Activated CD4-positive, alpha-beta T cell treated with anti-CD3 and anti-CD28 coated beads, Interleukin-2, amount 50 U/mL, for 1 hour (primary cell): Measurements from ENCODE around the gene RAB3IL1.
A peak's percentile ranks its signal among the peaks of the same experiment; 100 is the strongest.
"Not testable (repeated sequence)": the region's sequence is repeated elsewhere in the genome, so short reads cannot be mapped to it uniquely, and the experiment has no call there.

Experiments
- DNase-seq: peaks from one replicate; pipeline ENCODE4 v3.0.0-alpha.2; 2020

Gene RAB3IL1

DNA sequence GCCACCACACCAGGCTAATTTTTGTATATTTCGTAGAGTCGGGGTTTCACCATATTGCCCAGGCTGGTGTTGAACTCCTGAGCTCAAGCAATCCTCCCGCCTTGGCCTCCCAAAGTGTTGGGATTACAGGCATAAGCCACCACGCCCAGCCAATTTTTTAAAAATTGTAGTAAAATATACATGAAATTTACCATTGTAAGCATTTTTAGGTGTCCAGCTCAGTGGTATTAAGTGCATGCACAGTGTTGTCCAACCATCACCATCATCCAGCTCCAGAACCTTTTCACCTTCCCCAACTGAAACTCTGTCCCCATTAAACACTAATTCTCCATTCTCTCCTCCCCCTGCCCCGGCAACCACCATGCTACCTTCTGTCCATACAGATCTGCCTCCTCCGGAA, 34.5 kb downstream of the RAB3IL1 start:
- no peak for DNase-seq

DNA sequence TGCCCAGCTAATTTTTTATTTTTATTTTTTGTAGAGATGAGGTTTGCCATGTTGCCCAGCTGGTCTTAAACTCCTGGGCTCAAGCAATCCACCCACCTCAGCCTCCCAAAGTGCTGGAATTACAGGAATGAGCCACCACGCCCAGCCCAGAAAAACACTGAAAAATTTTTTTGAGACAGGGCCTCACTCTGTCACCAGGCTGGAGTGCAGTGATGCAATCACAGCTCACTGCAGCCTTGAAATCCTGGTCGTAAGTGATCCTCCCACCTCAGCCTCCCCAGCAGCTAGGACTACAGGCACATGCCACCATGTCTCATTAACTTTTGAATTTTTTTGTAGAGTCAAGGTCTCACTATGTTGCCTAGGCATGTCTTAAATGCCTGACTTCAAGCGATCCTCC, 35.1 kb downstream of the RAB3IL1 start:
- not testable (repeated sequence) for DNase-seq

DNA sequence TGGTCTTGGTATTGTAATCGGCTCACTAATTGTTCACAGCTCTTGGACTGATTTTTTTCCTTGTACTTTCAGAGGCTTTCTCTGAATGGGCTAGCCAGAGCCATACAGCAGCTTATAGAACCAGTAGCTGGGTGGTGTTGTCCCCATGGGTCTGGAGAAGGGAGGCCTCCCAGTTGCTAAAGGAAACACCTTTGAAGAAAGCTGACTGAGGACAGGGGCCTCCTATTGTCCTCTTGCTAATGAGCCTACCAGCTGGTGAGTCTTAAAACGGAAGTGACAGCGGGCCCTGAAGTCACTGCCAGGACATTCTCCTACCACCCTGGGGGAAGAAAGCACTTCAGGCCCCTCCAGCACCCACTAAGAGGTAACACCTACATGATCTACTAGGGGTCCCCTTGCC, 36.0 kb downstream of the RAB3IL1 start:
- no peak for DNase-seq

DNA sequence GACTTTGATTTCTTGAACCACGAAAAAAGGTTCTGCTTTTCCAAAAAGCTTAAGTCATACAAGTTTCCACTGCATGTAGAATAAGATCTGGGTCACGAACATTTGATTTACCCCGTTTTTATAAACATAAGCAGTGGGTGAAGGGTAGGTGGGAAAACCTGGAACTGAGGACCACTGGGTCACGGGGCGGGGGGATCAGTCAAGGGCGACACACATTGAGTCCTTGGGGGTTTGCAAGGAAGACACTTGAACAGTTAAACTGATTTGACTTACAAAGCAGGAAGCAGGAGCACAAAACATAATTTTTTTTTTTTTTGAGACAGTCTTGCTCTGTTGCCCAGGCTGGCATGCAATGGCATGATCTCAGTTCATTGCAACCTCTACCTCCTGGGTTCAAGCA, 36.9 kb downstream of the RAB3IL1 start:
- no peak for DNase-seq

DNA sequence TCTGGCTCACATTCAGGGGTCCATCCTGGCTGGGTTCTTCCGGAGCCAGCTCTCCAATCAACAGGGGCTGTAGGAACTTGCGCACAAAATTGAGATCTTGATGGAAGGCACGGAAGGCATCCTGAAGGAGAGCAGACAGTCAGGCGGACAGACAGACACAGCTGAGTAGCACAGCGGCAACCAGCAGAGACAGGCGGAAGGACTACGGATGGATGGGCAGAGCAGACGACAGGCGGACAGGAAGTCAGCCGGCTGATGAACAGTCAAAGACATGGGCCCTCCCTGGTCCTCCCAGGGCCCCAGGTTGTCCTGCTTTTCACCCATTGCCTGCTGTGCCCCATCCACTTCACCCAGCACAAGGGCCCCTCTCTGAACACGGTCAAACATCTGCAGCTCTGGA, 37.3 kb downstream of the RAB3IL1 start:
- no peak for DNase-seq

DNA sequence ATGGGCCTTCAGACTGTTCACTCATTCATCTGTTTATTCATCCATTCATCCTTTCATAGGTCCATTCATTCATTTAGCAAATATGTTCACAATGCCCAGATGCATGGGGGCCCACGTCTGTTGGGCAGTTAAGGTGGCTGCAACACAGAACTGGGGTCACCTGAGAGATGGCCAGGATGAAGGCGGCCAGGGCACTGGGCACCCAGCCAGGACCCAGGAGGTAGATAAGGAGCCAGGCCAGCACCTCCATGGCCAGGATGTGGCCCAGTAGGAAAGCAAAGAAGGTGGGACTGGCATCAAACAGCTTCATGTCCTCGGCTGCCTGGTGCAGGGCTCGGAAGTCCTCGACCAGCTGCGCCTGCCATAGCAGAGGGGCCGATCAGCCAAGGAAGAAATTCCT, 38.2 kb downstream of the RAB3IL1 start:
- DNase-seq = no peak

DNA sequence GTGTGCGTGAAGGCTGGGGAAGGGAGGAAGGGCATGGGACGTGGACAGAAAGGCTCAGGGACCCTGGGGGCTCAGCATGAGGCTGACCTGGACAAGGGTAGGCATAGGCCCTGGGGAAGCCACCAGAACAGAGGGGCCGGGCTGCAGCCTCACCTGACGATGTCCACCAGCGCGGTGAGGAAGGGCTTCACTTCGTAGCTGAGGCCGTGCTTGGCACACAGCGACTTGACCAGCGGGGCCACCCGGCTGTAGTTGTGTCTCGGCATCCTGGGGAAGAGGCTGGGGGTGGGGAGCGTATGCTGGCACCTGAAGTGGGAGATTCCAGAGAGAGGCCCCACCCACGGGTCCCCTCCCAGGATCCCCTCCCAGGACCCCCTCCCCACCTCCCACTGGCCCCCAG, 41.7 kb downstream of the RAB3IL1 start:
- no peak for DNase-seq

DNA sequence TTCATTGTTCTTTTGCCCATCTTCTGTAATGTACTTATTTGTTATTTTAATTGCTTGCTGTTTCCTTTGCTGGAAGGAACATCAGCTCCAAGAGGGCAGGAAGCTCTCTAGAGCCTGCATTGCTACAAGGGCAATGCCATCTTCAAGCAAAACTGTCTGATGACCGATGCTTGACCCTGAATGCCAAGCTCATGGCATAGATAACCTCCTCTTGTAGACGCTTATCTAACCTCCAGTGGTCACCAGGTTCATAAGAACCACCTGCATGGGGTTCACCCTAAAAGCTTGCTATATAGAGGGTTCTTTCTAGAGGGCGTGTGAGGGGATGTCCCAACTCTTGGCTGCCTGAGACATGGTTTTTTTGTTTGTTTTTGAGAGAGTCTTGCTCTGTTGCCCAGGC, 42.5 kb downstream of the RAB3IL1 start:
- DNase-seq = no peak

DNA sequence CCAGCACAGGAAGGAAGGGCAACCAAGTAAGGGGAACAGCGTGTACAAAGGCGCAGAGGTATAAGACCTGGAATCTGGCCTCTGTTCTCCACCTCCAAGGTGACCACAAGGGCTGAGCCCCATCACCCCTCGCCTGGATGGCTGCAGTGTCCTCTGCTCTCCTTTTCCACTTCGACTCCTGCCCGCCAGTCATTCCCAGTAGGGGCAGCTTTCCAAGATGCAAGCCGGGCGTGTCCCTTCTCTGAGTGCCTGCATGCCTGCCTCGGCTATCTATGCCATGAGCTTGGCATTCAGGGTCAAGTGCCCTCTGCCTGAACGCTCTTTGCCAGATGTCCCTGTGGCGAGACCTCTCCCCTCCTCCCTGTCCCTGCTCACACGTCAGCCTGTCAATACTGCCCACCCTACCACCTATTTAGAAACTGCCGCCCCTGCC, 43.0 kb downstream of the RAB3IL1 start:
- DNase-seq = no peak

DNA sequence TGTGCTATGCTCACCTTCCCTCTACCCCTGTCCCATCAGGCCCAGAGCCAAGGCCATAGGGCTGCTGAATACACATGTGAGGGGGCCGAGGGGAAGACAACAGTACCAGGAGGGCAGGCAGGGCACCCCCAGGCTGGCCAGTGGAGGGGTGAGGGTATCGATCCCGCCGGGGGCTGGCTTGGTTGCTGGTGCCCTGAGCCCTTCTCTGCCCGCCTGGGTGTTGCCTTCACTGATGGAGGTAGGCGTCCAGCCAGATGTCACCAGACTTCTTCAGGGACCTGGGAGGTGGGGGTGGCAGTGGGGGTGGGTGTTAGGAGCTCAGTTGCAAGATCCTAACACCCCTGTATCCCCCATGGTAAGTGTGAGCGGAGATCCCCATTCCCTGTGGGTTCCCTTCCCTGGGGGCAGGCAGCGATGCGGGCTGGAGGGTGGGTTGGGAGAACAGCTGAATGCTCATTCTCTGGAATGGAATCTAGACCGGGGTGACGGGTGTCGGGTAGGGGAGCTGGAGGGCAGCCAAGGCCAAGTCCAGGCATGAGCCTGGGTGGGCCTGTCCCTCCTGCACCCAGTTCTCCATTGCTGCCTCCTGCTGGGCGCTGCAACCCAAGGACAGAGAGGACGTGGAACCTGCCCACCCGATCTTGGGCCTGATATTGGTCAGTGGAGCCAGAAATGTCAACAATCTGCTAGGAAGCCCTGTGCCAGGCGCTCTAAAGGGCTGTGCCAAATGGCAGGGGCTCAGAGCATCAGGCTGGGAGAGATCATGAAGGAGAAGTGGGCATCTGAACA, 43.6 kb downstream of the RAB3IL1 start:
- no peak for DNase-seq

DNA sequence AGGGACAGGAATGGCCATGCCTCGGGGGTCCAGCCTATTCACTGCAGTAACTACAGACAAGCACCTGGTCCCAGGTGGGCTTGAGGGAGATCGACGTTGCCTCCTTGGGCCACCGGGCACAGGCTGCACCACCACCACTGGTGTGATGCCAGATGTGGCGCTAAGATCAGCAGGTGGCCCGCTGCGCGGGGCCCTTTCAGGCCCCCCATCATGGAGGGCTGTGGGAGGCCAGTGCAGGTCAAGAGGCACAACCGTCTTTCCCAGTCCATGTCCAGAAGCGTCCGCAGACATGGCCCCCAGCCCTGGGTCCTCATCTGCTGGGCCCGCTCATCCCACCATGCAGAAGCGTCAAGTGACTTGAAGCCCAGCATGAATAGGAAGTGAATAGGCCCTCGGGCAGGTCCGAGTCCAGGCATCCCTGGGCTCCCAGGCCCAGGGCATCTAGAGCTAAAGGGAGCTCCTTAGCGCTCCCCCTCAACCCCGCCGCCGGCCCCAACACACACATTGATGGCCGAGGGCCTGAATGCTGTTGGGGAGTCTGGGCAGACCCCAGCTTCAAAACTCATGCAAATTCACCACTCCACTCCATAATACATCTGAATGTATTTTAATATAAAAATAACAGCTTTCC, 44.3 kb downstream of the RAB3IL1 start:
- DNase-seq = no peak

DNA sequence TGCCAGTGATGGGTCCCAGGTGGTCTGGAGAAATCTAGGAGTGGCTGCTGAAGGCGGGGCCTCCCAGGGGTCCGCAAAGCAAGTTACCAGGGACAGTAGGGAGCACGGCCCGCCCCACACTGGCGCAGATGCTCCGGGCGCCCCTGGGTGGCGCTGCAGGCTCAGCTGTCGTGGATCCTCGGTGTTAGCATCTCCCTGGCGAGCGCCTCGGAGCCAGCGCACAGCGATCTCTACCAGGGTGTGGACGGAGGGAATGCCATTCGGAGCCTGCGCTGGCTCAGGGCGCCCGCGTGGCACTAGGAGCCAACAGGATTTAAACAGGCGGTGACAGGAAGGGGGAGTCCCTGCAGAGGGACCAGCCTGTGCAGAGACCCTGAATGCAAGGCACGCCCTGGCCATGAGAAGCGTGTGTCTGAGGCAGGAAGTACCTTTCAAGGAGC, 46.2 kb downstream of the RAB3IL1 start:
- peak; percentile 58 for DNase-seq

DNA sequence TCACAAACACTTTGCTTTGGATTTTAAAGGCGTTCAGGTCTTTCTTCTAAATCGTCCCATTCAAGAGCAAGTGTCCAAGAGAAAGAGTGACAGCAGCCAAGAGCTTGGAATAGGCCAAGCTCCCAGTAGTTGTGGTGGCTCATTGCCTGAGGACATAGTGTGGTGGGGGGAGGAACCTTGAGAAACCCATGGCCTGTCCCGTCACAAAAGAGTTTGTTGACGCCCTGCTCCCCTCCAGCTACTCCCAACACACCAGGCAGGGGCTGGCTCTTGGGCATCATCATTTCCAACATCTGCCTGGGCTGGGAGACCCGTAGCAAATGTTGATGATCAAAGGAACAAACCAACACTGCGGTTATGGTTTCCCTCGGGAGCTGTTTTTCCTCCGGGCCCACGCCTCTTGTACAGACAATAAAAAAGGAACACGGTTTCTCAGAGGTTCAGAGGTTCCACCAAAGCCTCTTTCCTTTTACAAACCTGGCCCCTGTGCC, 46.8 kb downstream of the RAB3IL1 start:
- no peak for DNase-seq

DNA sequence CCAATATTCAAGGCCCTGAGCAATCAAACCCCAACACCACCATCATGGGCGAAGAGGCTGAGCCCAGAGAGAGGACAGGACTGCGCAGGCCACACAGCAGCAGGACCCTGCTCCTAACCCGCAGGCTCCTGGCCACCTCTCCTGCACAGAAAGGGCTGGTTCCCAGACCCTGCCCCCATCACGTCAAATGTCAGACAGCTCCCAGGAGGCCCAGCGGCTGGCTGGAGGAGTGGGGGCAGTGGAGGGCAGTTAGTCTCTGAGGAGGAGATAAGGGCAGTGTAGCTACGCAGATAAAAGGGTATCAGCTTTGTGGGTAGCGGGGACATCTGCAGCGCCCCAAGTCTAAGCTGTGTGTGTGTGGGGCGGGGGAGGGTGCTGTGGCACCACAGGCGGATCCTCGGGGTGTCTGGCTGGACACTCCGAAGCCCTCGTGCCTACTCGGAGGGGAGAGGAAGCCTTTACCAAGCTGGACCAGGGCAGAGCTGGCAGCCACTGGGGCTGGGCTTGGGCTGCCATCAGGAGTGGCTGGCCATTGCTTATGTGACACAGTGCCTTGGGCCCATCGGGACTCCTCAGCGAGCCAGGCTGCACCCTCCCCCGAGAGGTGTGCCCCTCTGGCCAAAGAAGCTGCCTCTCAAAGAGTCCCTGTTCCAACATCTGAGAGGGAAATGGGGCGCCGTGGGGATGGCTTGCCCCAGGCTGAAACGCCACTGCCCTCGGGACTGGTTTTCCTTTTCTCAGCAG, 47.5 kb downstream of the RAB3IL1 start:
- DNase-seq = no peak

DNA sequence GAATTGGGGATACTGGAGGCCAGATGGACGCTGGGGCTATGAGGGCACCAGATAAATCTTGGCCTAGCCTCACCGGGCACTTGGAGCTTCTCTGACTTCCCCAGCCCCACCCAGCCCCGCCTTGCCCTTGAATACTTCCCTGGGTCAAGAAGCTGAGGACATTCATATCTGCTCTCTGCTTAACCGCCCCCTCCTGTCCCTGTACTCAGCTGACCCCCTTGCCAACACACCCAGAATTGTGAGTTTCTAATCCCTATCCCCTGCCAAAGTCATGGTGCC, 48.0 kb downstream of the RAB3IL1 start:
- DNase-seq = no peak

DNA sequence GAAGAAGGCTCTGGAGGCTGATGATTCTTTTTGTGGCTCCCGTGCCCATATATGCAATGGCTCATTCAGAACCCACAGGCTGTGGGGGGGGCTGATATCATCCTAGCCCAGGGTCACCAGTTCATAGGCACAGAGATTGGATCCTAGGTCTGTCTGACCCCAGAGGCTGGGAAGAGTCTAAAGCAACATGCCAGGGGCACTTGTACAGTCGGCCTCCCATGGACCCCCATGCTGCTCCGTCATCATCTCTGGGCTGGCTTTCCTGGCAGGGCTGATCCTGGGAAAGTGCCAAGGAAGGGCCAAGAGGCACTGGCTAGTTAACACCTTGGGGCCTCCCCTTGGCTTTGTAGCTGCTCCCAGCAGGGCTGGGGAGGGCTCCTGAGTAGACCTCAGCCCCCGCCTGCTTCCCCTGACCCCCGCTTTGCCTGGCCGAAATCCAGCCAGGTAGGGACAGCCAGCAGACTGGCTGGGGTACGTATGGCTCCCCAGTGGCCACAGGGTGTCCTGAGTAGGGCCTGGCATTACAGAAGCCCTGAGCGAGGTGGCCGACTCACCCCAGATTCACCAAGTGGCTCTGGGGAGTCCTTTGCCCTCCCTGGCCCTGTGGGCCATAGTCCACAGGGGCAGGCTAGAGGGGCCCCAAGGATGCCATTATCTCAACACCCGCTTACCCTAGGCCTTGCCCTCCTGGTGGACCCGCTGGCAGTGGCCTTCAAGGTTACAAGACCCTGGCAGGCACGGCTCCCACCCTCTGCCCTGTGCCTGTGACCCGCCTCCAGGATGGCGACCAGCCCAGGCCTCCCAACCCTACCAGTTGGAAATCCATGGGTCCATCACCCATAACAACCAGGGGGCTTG, 48.6 kb downstream of the RAB3IL1 start:
- no peak for DNase-seq

DNA sequence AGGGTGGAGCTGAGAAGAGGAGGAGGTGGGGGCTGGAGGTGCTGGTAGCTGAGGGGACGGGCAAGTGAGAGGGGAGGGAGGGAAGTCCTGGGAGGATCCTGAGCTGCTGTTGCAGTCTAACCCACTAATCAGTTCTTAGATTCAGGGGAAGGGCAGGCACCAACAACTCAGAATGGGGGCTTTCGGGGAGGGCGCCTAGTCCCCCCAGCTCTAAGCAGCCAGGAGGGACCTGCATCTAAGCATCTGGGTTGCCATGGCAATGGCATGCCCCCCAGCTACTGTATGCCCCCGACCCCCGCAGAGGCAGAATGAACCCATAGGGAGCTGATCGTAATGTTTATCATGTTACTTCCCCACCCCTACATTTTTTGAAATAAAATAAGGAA, 50.4 kb downstream of the RAB3IL1 start:
- DNase-seq = no peak

DNA sequence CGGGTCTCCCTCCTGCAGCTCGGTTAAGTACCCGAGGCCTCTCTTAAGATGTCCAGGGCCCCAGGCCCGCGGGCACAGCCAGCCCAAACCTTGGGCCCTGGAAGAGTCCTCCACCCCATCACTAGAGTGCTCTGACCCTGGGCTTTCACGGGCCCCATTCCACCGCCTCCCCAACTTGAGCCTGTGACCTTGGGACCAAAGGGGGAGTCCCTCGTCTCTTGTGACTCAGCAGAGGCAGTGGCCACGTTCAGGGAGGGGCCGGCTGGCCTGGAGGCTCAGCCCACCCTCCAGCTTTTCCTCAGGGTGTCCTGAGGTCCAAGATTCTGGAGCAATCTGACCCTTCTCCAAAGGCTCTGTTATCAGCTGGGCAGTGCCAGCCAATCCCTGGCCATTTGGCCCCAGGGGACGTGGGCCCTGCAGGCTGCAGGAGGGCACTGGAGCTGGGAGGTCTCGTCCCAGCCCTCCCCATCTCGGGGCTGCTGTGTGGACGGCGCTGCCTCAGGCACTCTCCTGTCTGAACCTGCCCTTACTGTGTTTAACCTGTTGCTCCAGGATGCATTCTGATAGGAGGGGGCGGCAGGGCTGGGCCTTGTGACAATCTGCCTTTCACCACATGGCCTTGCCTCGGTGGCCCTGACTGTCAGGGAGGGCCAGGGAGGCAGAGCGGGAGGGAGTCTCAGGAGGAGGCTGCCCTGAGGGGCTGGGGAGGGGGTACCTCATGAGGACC, 51.0 kb downstream of the RAB3IL1 start:
- no peak for DNase-seq

DNA sequence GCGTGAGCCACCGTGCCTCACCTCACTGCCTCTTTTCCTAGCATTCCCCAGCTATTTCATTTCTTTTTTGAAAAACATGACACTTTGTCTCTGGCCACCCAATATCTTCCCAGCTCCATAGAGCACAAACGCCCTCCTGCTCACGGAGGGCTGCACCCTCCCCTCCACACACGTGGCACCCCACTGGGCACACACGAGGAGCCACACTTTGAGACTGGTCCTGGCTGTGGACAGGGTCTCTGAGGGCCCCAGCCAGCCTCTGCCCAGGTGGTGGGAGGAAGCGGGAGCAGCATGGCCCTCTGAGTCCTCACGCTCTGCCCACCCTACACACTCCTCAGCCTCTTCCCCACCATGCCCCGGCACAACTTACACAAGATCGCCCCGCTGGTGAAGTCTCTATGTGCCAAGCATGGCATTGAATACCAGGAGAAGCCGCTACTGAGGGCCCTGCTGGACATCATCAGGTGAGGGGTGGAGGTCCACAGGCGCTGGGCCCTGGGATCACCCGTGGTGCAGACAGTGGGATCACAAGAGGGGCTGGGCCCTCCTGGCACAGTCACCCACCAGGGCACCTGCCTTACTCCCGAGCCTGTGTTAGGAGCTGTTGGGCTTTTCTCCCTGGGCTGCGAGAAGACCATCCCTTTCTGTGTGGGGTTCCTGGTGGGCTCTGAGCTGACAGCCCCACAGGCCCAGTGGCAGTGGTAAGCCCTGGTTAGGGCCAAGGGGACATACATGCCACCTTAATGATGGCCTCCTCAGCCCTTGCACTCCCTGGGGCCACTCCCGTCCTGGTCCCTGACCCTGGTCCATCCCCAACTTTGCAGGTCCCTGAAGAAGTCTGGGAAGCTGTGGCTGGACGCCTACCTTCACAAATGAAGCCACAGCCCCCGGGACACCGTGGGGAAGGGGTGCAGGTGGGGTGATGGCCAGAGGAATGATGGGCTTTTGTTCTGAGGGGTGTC, 52.3 kb downstream of the RAB3IL1 start:
- DNase-seq = no peak

DNA sequence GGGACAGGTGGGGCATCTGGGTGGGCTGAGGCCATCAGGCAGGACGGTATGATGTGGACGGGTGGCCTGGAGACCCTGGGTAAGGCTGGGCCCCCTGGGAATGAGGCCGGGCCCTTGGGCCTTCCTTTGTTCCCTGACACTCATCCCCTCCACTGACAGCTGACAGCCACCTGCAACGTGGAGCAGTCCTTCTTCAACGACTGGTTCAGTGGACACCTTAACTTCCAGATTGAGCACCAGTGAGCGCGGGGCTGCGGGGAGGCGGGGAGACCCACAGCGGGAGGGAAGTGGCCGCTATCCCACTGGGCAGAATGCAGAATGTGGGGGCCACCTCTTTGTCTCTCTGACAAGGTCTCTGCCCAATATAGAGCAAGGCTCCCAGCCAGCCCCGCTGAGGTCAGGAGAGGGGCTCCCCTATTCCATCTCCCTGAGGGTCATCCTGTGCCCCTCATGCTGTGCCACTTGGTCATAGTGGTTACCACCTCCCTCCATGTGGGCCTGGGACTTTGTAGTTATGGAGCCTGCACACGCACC, 53.8 kb downstream of the RAB3IL1 start:
- DNase-seq = no peak
